Neural cell (in vitro differentiated cells): Measurements from ENCODE around the gene AMD1. TPM values are rescaled to one million over a fixed set of nuclear protein-coding genes. Genes with fewer than 3 reads are reported as not detected.

Experiments used
- H2AFZ ChIP-seq: fragments of 200-600, 300-800 bp; sonication (generic), shearing (Covaris generic); 2 replicates; pipeline ENCODE4 v1.6.0; 2014; ENCODE audit warnings: low read depth, mild to moderate bottlenecking, antibody characterized with exemption, low read length, moderate library complexity
- H3F3A ChIP-seq: fragments of 200-600 bp; shearing (Covaris generic); 2 replicates; pipeline ENCODE4 v1.6.1; 2016; ENCODE audit warnings: mild to moderate bottlenecking, moderate library complexity, mixed read lengths, antibody characterized with exemption, low read length; ENCODE audit not compliant: insufficient read depth, poor library complexity, severe bottlenecking
- H3K27ac ChIP-seq: fragments of 200-600, 300-800 bp; sonication (generic), shearing (Covaris generic); 2 replicates; pipeline ENCODE4 v1.5.1; 2014; ENCODE audit warnings: mild to moderate bottlenecking, low read length, moderate library complexity
- H3K27me3 ChIP-seq: fragments of 300-800, 200-600 bp; sonication (generic), shearing (Covaris generic); 2 replicates; pipeline ENCODE4 v1.6.0; 2014; ENCODE audit warnings: mild to moderate bottlenecking, low read depth, low read length, moderate library complexity; ENCODE audit not compliant: insufficient read depth
- H3K36me3 ChIP-seq: fragments of 300-800, 200-600 bp; sonication (generic), shearing (Covaris generic); 2 replicates; pipeline ENCODE4 v1.5.1; 2014; ENCODE audit warnings: mild to moderate bottlenecking, antibody characterized with exemption, low read length, moderate library complexity; ENCODE audit not compliant: insufficient read depth
- H3K4me2 ChIP-seq: fragments of 300-800, 200-600 bp; sonication (generic), shearing (Covaris generic); 2 replicates; pipeline ENCODE4 v1.6.0; 2014; ENCODE audit warnings: mild to moderate bottlenecking, low read length
- H3K4me3 ChIP-seq: fragments of 300-800, 200-600 bp; sonication (generic), shearing (Covaris generic); 2 replicates; pipeline ENCODE4 v1.5.1; 2014; ENCODE audit warnings: mild to moderate bottlenecking, low read length, moderate library complexity
- H3K79me2 ChIP-seq: fragments of 200-600 bp; shearing (Covaris generic); replicated peaks from 2 replicates; pipeline ENCODE4 v1.6.0; 2014; ENCODE audit warnings: mild to moderate bottlenecking, low read length, moderate library complexity; ENCODE audit not compliant: insufficient read depth
- H3K9ac ChIP-seq: fragments of 300-800, 200-600 bp; sonication (generic), shearing (Covaris generic); 2 replicates; pipeline ENCODE4 v1.6.1; 2016; ENCODE audit warnings: mild to moderate bottlenecking, low read length, mixed read lengths
- H3K9me2 ChIP-seq: fragments of 200-600 bp; shearing (Covaris generic); 2 replicates; pipeline ENCODE4 v1.6.1; 2016; ENCODE audit warnings: mild to moderate bottlenecking, low read length, mixed read lengths; ENCODE audit not compliant: insufficient read depth
- H3K9me3 ChIP-seq: fragments of 200-600, 300-800 bp; sonication (generic), shearing (Covaris generic); 2 replicates; pipeline ENCODE4 v1.6.1; 2016; ENCODE audit warnings: mild to moderate bottlenecking, mixed run types, low read length, moderate library complexity, mixed read lengths
- H4K20me1 ChIP-seq: fragments of 200-600 bp; shearing (Covaris generic); 2 replicates; pipeline ENCODE4 v1.6.1; 2016; ENCODE audit warnings: mild to moderate bottlenecking, mixed run types; ENCODE audit not compliant: insufficient read depth
- EP300 ChIP-seq: fragments of 450-650 bp; conservative IDR thresholded peaks from 2 replicates; pipeline ENCODE4 v1.6.1; 2014; ENCODE audit warnings: antibody characterized with exemption, mild to moderate bottlenecking, moderate library complexity; ENCODE audit not compliant: poor library complexity, severe bottlenecking
- EZH2 ChIP-seq: fragments of 200-600, 300-800 bp; shearing (Covaris generic), sonication (generic); IDR thresholded peaks from 2 replicates; pipeline ENCODE4 v1.6.1; 2014; ENCODE audit warnings: antibody characterized with exemption, low read length, borderline replicate concordance, mild to moderate bottlenecking; ENCODE audit not compliant: insufficient read depth, poor library complexity, severe bottlenecking
- MXI1 ChIP-seq: fragments of 450-650 bp; conservative IDR thresholded peaks from 2 replicates; pipeline ENCODE4 v1.6.1; 2014; ENCODE audit warnings: antibody characterized with exemption, mild to moderate bottlenecking; ENCODE audit not compliant: poor library complexity, severe bottlenecking
- POLR2AphosphoS5 ChIP-seq: IDR thresholded peaks from 2 replicates; pipeline ENCODE4 v1.6.1; 2012
- RAD21 ChIP-seq: fragments of 450-650 bp; conservative IDR thresholded peaks from 2 replicates; pipeline ENCODE4 v1.6.1; 2014; ENCODE audit warnings: antibody characterized with exemption, mild to moderate bottlenecking, moderate library complexity
- SMC3 ChIP-seq: fragments of 450-650 bp; conservative IDR thresholded peaks from 2 replicates; pipeline ENCODE4 v1.6.1; 2014; ENCODE audit warnings: antibody characterized with exemption, mild to moderate bottlenecking, moderate library complexity; ENCODE audit not compliant: poor library complexity
- TAF1 ChIP-seq: IDR thresholded peaks from 2 replicates; pipeline ENCODE4 v1.6.1; 2012; ENCODE audit warnings: low read depth
- polyA plus RNA-seq: library from polyadenylated mRNA; depleted of rRNA; stranded (reverse); fragments of >200 nt; gene quantifications from 2 replicates; pipeline ENCODE4 v1.2.3, GENCODE V29; 2014
- TF ChIP-seq, protein P1 (sequence below): fragments of 450-650 bp; IDR thresholded peaks from 2 replicates; pipeline ENCODE4 v1.5.1; 2014; ENCODE audit warnings: antibody characterized with exemption, mild to moderate bottlenecking, moderate library complexity; ENCODE audit not compliant: poor library complexity, severe bottlenecking
- TF ChIP-seq, protein P2 (sequence below): IDR thresholded peaks from 2 replicates; pipeline ENCODE4 v1.6.1; 2012; ENCODE audit warnings: borderline replicate concordance

The AMD1 gene
- polyA plus RNA-seq, 1 donor from 2014 or later, result 86.5 TPM

DNA sequence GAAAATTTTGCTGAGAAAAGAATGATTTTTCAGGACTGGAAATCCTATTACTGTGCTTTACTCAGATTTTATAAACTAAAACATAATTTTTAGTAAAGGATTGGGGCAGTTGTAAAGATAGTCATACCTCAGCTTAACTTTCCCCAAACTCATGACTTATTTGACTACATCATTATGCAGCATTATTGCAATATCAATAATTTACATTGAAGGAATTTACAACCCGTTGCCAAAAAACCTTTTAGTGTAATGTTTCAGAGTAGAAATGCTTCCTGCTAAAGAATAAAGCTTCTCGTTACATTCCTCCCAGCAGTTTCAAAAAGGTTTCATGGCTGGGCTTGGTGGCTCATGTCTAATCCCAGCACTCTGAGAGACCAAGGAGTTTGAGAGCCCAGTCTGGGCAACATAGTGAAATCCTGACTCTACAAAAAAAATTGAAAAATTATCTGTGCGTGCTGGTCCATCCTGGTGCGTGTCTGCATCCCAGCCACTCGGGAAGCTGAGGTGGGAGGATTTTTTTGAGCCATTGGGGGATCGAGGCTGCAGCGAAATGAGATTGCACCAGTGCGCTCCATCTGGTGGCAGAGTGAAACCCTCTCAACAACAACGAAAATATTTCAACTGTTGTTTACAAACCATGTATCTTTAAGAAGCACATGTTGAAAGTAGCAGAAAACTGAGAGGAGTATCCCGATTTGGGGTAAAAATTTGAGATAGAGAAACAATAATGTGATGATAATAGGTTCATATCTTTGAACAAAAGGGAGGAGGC lies 4.4 kb downstream of the AMD1 start:
- Histone ChIP-seq H3K9me2 (no peaks in the 10 kb centered on the region), H3K27me3 (no peaks in the 10 kb centered on the region), H3K4me3 (peak overlapping the region; percentile 89), H3K36me3 (no peaks in the 10 kb centered on the region), H4K20me1 (peaks cover 3% of the 10 kb centered on the region), H3K9ac (no peak overlapping the region), H3K27ac (no peak overlapping the region), H3K4me2 (no peak overlapping the region), H2AFZ (no peak overlapping the region), H3K79me2 (peaks cover 74% of the 10 kb centered on the region), H3F3A (peaks cover 6% of the 10 kb centered on the region), H3K9me3 (no peaks in the 10 kb centered on the region)
- TF ChIP-seq RAD21 (peak; percentile 42), SMC3 (peak; percentile 69), TAF1 (no peak), EP300 (no peak), MXI1 (no peak), EZH2 (no peak)
- TF ChIP-seq, protein P1, sequence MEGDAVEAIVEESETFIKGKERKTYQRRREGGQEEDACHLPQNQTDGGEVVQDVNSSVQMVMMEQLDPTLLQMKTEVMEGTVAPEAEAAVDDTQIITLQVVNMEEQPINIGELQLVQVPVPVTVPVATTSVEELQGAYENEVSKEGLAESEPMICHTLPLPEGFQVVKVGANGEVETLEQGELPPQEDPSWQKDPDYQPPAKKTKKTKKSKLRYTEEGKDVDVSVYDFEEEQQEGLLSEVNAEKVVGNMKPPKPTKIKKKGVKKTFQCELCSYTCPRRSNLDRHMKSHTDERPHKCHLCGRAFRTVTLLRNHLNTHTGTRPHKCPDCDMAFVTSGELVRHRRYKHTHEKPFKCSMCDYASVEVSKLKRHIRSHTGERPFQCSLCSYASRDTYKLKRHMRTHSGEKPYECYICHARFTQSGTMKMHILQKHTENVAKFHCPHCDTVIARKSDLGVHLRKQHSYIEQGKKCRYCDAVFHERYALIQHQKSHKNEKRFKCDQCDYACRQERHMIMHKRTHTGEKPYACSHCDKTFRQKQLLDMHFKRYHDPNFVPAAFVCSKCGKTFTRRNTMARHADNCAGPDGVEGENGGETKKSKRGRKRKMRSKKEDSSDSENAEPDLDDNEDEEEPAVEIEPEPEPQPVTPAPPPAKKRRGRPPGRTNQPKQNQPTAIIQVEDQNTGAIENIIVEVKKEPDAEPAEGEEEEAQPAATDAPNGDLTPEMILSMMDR, result peak; percentile 58

DNA sequence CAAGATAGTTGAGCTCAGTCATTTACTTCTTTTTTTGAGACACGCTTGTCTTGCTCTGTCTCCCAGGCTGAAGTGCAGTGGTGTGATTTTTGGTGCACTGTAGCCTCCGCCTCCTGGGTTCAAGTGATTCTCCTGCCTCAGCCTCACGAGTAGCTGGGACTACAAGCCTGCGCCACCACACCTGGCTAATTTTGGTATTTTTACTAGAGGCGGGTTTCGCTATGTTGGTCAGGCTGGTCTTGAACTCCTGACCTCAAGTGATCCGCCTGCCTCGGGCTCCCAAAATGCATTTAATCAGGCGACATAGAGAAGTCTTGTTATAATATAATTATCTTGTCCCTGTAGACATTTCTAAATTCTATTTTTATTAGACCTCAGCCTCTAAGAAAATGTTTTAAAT lies 6.1 kb downstream of the AMD1 start:
- no peak overlapping the region for H3K4me2 ChIP-seq
- no peaks in the 10 kb centered on the region for H3K36me3 ChIP-seq
- H3K27me3 ChIP-seq, result no peaks in the 10 kb centered on the region
- H4K20me1 ChIP-seq, result peaks cover 3% of the 10 kb centered on the region
- no peak overlapping the region for H2AFZ ChIP-seq
- H3K9ac ChIP-seq, result no peak overlapping the region
- no peaks in the 10 kb centered on the region for H3K9me3 ChIP-seq
- peaks cover 91% of the 10 kb centered on the region for H3K79me2 ChIP-seq
- H3K27ac ChIP-seq, result no peak overlapping the region
- peaks cover 6% of the 10 kb centered on the region for H3F3A ChIP-seq
- TF ChIP-seq SMC3, result no peak
- no peak for TF ChIP-seq MXI1
- TF ChIP-seq EZH2, result no peak
- no peak for TF ChIP-seq RAD21
- no peak for TF ChIP-seq EP300
- no peak for TF ChIP-seq TAF1
- TF ChIP-seq, protein P1, result no peak
- TF ChIP-seq POLR2AphosphoS5, result no peak
- TF ChIP-seq, protein P2, sequence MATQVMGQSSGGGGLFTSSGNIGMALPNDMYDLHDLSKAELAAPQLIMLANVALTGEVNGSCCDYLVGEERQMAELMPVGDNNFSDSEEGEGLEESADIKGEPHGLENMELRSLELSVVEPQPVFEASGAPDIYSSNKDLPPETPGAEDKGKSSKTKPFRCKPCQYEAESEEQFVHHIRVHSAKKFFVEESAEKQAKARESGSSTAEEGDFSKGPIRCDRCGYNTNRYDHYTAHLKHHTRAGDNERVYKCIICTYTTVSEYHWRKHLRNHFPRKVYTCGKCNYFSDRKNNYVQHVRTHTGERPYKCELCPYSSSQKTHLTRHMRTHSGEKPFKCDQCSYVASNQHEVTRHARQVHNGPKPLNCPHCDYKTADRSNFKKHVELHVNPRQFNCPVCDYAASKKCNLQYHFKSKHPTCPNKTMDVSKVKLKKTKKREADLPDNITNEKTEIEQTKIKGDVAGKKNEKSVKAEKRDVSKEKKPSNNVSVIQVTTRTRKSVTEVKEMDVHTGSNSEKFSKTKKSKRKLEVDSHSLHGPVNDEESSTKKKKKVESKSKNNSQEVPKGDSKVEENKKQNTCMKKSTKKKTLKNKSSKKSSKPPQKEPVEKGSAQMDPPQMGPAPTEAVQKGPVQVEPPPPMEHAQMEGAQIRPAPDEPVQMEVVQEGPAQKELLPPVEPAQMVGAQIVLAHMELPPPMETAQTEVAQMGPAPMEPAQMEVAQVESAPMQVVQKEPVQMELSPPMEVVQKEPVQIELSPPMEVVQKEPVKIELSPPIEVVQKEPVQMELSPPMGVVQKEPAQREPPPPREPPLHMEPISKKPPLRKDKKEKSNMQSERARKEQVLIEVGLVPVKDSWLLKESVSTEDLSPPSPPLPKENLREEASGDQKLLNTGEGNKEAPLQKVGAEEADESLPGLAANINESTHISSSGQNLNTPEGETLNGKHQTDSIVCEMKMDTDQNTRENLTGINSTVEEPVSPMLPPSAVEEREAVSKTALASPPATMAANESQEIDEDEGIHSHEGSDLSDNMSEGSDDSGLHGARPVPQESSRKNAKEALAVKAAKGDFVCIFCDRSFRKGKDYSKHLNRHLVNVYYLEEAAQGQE, result no peak
- H3K4me3 ChIP-seq, result no peak overlapping the region
- H3K9me2 ChIP-seq, result no peaks in the 10 kb centered on the region
